ENCODE results near the gene CDH5.

DNA sequence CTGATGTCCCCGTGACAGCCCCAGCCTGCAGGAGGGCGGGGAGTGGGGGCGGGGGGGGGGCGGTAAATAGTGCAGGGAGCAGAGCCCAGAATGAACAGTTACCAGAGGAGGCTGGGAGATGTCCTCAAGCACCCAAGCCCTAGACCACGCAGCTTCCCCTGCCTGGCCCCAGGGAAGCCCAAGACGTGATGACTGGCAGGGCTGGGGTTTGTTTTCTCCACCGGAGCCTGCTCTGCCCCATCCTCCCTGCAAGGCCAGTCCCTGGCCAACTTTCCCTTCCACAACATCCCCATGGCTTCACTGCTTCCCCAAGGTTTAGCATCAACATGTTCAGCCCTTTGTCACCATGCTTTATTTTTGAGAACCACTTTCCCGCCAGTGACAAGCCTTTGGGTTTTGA lies 59.2 kb downstream of the CDH5 start:
- TF ChIP-seq CHD2 (IDR thresholded peaks at IDR 0.05; ENCODE audit: low read length) (no peak), SUZ12 (IDR thresholded peaks at IDR 0.05; ENCODE audit: low read length) (no peak), EGR1 (IDR thresholded peaks at IDR 0.05; ENCODE audit: borderline replicate concordance, low read depth, low read length) (no peak), POLR2AphosphoS5 (IDR thresholded peaks at IDR 0.05; ENCODE audit: low read depth, low read length) (no peak), EP300 (IDR thresholded peaks at IDR 0.05; ENCODE audit: borderline replicate concordance in 1 of 2, low read depth in 2 of 2, low read length in 2 of 2) (no peak), TAF1 (IDR thresholded peaks at IDR 0.05; ENCODE audit: low read depth, low read length) (no peak), CTCF (IDR thresholded peaks at IDR 0.05; ENCODE audit: control extremely low read depth in 1 of 3, insufficient read depth in 1 of 3, low read depth in 1 of 3, low read length in 3 of 3) (no peak), CHD1 (IDR thresholded peaks at IDR 0.05; ENCODE audit: low read depth, low read length) (no peak)
